ENCODE measurements around the gene ABLIM2. TPM values are rescaled to one million over a fixed set of nuclear protein-coding genes. Genes with fewer than 3 reads are reported as not detected.

Gene ABLIM2
- total RNA-seq, 1 donor from 2014 or later = 7.5 TPM

- peaks cover 17% of the 10 kb centered on the region for H3K27me3 Mint-ChIP-seq (ENCODE audit: unreplicated experiment)
- no peak for TF ChIP-seq CTCF (IDR thresholded peaks at IDR 0.05; ENCODE audit: partially characterized antibody, unreplicated experiment)
- H3K9me3 Mint-ChIP-seq (ENCODE audit: unreplicated experiment) = peaks cover 6% of the 10 kb centered on the region
- no peak overlapping the region for H3K27ac Mint-ChIP-seq (ENCODE audit: unreplicated experiment)
- H3K36me3 Mint-ChIP-seq (ENCODE audit: unreplicated experiment) = peaks cover under 1% of the 10 kb centered on the region
- DNase-seq = no peak
- H3K4me1 Mint-ChIP-seq (ENCODE audit: low read depth, unreplicated experiment) = peaks cover 8% of the 10 kb centered on the region
- no peak overlapping the region for H3K4me3 Mint-ChIP-seq (ENCODE audit: unreplicated experiment)
These were observed 106.4 kb downstream of the ABLIM2 start for GRCh38 chr4:8052160-8052691.

GRCh38 chr4:8051644-8052043 lies 107.0 kb downstream of the ABLIM2 start:
- no peak for TF ChIP-seq CTCF (IDR thresholded peaks at IDR 0.05; ENCODE audit: partially characterized antibody, unreplicated experiment)
- Mint-ChIP-seq H3K27me3 (ENCODE audit: unreplicated experiment) (peaks cover 17% of the 10 kb centered on the region), H3K27ac (ENCODE audit: unreplicated experiment) (no peak overlapping the region), H3K36me3 (ENCODE audit: unreplicated experiment) (no peaks in the 10 kb centered on the region), H3K4me1 (ENCODE audit: low read depth, unreplicated experiment) (peaks cover 8% of the 10 kb centered on the region), H3K9me3 (ENCODE audit: unreplicated experiment) (peaks cover 6% of the 10 kb centered on the region), H3K4me3 (ENCODE audit: unreplicated experiment) (no peak overlapping the region)
- DNase-seq = no peak

- H3K4me3 Mint-ChIP-seq (ENCODE audit: unreplicated experiment) = no peak overlapping the region
- H3K27me3 Mint-ChIP-seq (ENCODE audit: unreplicated experiment) = peaks cover 17% of the 10 kb centered on the region
- peaks cover 6% of the 10 kb centered on the region for H3K9me3 Mint-ChIP-seq (ENCODE audit: unreplicated experiment)
- TF ChIP-seq CTCF (IDR thresholded peaks at IDR 0.05; ENCODE audit: partially characterized antibody, unreplicated experiment) = no peak
- H3K36me3 Mint-ChIP-seq (ENCODE audit: unreplicated experiment) = no peaks in the 10 kb centered on the region
- peaks cover 8% of the 10 kb centered on the region for H3K4me1 Mint-ChIP-seq (ENCODE audit: low read depth, unreplicated experiment)
- no peak for DNase-seq
- peak overlapping the region; percentile 52 for H3K27ac Mint-ChIP-seq (ENCODE audit: unreplicated experiment)
These were observed 107.9 kb downstream of the ABLIM2 start for GRCh38 chr4:8050555-8051206.

GRCh38 chr4:8050180-8050554 lies 108.4 kb downstream of the ABLIM2 start:
- Mint-ChIP-seq H3K9me3 (ENCODE audit: unreplicated experiment) (peaks cover 7% of the 10 kb centered on the region), H3K4me3 (ENCODE audit: unreplicated experiment) (no peak overlapping the region), H3K36me3 (ENCODE audit: unreplicated experiment) (no peaks in the 10 kb centered on the region), H3K27ac (ENCODE audit: unreplicated experiment) (no peak overlapping the region), H3K27me3 (ENCODE audit: unreplicated experiment) (peaks cover 17% of the 10 kb centered on the region), H3K4me1 (ENCODE audit: low read depth, unreplicated experiment) (peaks cover 8% of the 10 kb centered on the region)
- DNase-seq = no peak
- no peak for TF ChIP-seq CTCF (IDR thresholded peaks at IDR 0.05; ENCODE audit: partially characterized antibody, unreplicated experiment)

GRCh38 chr4:8048856-8049676 lies 109.5 kb downstream of the ABLIM2 start:
- H3K9me3 Mint-ChIP-seq (ENCODE audit: unreplicated experiment) = peaks cover 11% of the 10 kb centered on the region
- no peak overlapping the region for H3K27ac Mint-ChIP-seq (ENCODE audit: unreplicated experiment)
- H3K4me1 Mint-ChIP-seq (ENCODE audit: low read depth, unreplicated experiment) = peaks cover 13% of the 10 kb centered on the region
- no peak overlapping the region for H3K4me3 Mint-ChIP-seq (ENCODE audit: unreplicated experiment)
- no peak for DNase-seq
- peaks cover 19% of the 10 kb centered on the region for H3K27me3 Mint-ChIP-seq (ENCODE audit: unreplicated experiment)
- H3K36me3 Mint-ChIP-seq (ENCODE audit: unreplicated experiment) = no peaks in the 10 kb centered on the region
- TF ChIP-seq CTCF (IDR thresholded peaks at IDR 0.05; ENCODE audit: partially characterized antibody, unreplicated experiment) = no peak
